Measurements from ENCODE around the gene AP4E1. TPM values are rescaled to one million over a fixed set of nuclear protein-coding genes. Genes with fewer than 3 reads are reported as not detected.

The AP4E1 gene
- total and polyA plus RNA-seq, 2 donors (not counting 3 experiments of a cell fraction or from before 2014, with no cell fraction given), result 1.6 to 9.8 TPM

DNA sequence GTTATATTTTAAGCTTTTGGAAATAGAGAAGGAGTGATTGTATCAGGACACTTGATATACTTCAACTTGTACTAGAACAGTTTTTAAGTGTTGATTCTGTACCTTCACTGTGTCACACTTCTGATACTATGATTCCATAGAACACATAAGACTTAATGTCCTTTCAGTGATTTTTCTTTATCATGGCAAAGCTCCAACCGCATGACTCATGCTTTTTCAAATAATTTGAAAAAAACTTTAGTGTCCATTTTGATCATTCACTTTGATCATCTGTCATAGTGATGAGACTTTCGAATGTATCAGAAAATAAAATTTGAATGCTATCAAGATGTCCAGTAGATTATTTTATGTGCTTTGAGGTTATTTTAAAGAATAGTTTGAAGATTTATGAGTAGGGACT, 32.0 kb downstream of the AP4E1 start:
- POLR2A ChIA-PET, result no interaction called here
- CTCF ChIA-PET, result interaction anchor here (0.8 to 1.0 kb wide), 2 partner anchors 14 to 31 kb away, joined by 3 read pairs; no protein-coding TSS in a partner anchor
- H3K9me1 ChIP-seq (replicated peaks; ENCODE audit: control insufficient read depth, extremely low read depth, insufficient read depth, low read length), result no peaks in the 10 kb centered on the region
- H3K9ac ChIP-seq (replicated peaks; ENCODE audit: extremely low read depth, insufficient read depth, low read length), result no peak overlapping the region
- FAIRE-seq, result no peak
- no peaks in the 10 kb centered on the region for H3K27me3 ChIP-seq (ENCODE audit: control insufficient read depth in 2 of 2, insufficient read depth in 2 of 2, low read length in 2 of 2)
- no peaks in the 10 kb centered on the region for H3K9me3 ChIP-seq (replicated peaks; ENCODE audit: control insufficient read depth, insufficient read depth, low read length)
- TF ChIP-seq FOS (IDR thresholded peaks at IDR 0.05; ENCODE audit: borderline replicate concordance, insufficient read depth, low read length) (peak; percentile 65), GATA2 (IDR thresholded peaks at IDR 0.05; ENCODE audit: insufficient read depth, insufficient read length, low read depth, low read length) (no peak), POLR2AphosphoS5 (IDR thresholded peaks at IDR 0.05; ENCODE audit: insufficient read depth, low read depth, low read length) (no peak), POLR2A (IDR thresholded peaks at IDR 0.05; ENCODE audit: low read depth, low read length) (no peak), JUN (IDR thresholded peaks at IDR 0.05; ENCODE audit: borderline replicate concordance, insufficient read depth, insufficient read length, low read depth) (peak; percentile 47)
- H3K4me1 ChIP-seq (ENCODE audit: control insufficient read depth, extremely low read depth, insufficient read depth, low read length), result peaks cover 6% of the 10 kb centered on the region
- intact Hi-C loops (cut with micrococcal nuclease), result no loop called here
- no TSS peak for BruUV-seq (replicated peaks)
- no peaks in the 10 kb centered on the region for H3K79me2 ChIP-seq (ENCODE audit: control insufficient read depth, insufficient read depth, low read length)
- H3K4me3 ChIP-seq (replicated peaks in 1 of 3; ENCODE audit: insufficient read depth in 1 of 3, low read depth in 1 of 3, low read length in 3 of 3), result no peak overlapping the region
- dilution Hi-C loops (cut with MboI; ENCODE audit: extremely low pct_ligation_motif_present, low sequenced_read_pairs), result no loop called here
- H2AFZ ChIP-seq (ENCODE audit: low read depth, low read length), result no peak overlapping the region
- no peak overlapping the region for H3K27ac ChIP-seq (ENCODE audit: insufficient read depth, low read depth, low read length)
- DNase-seq (ENCODE audit: low read depth, low spot score), result peak; percentile 66
- H3K4me2 ChIP-seq (ENCODE audit: insufficient read depth, low read length), result peak overlapping the region; percentile 21
- peaks cover 2 to 5% of the 10 kb centered on the region in 2 experiments for H3K36me3 ChIP-seq (ENCODE audit: control insufficient read depth in 2 of 2, extremely low read depth in 1 of 2, insufficient read depth in 2 of 2, low read length in 2 of 2)
- H4K20me1 ChIP-seq (replicated peaks; ENCODE audit: control insufficient read depth, extremely low read depth, insufficient read depth, low read length), result no peaks in the 10 kb centered on the region

DNA sequence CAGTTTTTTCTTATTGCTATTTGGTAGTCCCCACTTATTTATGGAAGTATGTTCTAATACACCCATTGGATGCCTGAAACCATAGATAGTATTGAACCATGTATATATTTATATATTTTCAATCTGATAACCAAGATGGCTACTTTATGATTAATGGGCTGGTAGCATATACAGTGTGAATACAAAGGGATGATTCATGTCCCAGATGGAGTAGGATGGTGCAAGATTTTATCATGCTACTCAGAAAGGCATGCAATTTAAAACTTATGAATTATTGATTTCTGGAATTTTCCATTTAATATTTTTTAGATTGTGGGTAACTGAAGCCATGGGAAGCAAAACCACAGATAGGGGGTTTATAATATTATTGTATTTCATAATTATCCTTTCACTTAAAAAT, 35.2 kb downstream of the AP4E1 start:
- Histone ChIP-seq H3K9me1 (replicated peaks; ENCODE audit: control insufficient read depth, extremely low read depth, insufficient read depth, low read length) (no peaks in the 10 kb centered on the region), H3K9ac (replicated peaks; ENCODE audit: extremely low read depth, insufficient read depth, low read length) (no peak overlapping the region), H3K4me2 (ENCODE audit: insufficient read depth, low read length) (no peak overlapping the region), H3K4me3 (replicated peaks in 1 of 3; ENCODE audit: insufficient read depth in 1 of 3, low read depth in 1 of 3, low read length in 3 of 3) (no peak overlapping the region), H3K4me1 (ENCODE audit: control insufficient read depth, extremely low read depth, insufficient read depth, low read length) (peaks cover 10% of the 10 kb centered on the region), H3K36me3 (ENCODE audit: control insufficient read depth in 2 of 2, extremely low read depth in 1 of 2, insufficient read depth in 2 of 2, low read length in 2 of 2) (no peaks in the 10 kb centered on the region), H4K20me1 (replicated peaks; ENCODE audit: control insufficient read depth, extremely low read depth, insufficient read depth, low read length) (no peaks in the 10 kb centered on the region), H3K79me2 (ENCODE audit: control insufficient read depth, insufficient read depth, low read length) (no peaks in the 10 kb centered on the region), H3K9me3 (replicated peaks; ENCODE audit: control insufficient read depth, insufficient read depth, low read length) (no peaks in the 10 kb centered on the region), H2AFZ (ENCODE audit: low read depth, low read length) (no peak overlapping the region), H3K27me3 (ENCODE audit: control insufficient read depth in 2 of 2, insufficient read depth in 2 of 2, low read length in 2 of 2) (no peaks in the 10 kb centered on the region), H3K27ac (ENCODE audit: insufficient read depth, low read depth, low read length) (no peak overlapping the region)
- ChIA-PET POLR2A (no interaction called here), CTCF (interaction anchor here (0.8 kb wide), 1 partner anchor 12 kb away, joined by 3 read pairs; no protein-coding TSS in a partner anchor)
- BruUV-seq (replicated peaks), result no TSS peak
- FAIRE-seq (no peak), DNase-seq (ENCODE audit: low read depth, low spot score) (no peak)
- TF ChIP-seq, protein P1, sequence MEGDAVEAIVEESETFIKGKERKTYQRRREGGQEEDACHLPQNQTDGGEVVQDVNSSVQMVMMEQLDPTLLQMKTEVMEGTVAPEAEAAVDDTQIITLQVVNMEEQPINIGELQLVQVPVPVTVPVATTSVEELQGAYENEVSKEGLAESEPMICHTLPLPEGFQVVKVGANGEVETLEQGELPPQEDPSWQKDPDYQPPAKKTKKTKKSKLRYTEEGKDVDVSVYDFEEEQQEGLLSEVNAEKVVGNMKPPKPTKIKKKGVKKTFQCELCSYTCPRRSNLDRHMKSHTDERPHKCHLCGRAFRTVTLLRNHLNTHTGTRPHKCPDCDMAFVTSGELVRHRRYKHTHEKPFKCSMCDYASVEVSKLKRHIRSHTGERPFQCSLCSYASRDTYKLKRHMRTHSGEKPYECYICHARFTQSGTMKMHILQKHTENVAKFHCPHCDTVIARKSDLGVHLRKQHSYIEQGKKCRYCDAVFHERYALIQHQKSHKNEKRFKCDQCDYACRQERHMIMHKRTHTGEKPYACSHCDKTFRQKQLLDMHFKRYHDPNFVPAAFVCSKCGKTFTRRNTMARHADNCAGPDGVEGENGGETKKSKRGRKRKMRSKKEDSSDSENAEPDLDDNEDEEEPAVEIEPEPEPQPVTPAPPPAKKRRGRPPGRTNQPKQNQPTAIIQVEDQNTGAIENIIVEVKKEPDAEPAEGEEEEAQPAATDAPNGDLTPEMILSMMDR (IDR thresholded peaks at IDR 0.05; ENCODE audit: extremely low read depth in 1 of 2, insufficient read depth in 1 of 2, low read depth in 1 of 2, low read length in 2 of 2), result no peak
- no peak for TF ChIP-seq EZH2 (IDR thresholded peaks at IDR 0.05; ENCODE audit: borderline replicate concordance, low read depth, low read length, severe bottlenecking)
- TF ChIP-seq GATA2 (IDR thresholded peaks at IDR 0.05; ENCODE audit: insufficient read depth, insufficient read length, low read depth, low read length), result no peak
- TF ChIP-seq MYC (IDR thresholded peaks at IDR 0.05; ENCODE audit: low read depth, low read length), result no peak
- TF ChIP-seq FOS (IDR thresholded peaks at IDR 0.05; ENCODE audit: borderline replicate concordance, insufficient read depth, low read length), result peak; percentile 25
- dilution Hi-C loops (cut with MboI; ENCODE audit: extremely low pct_ligation_motif_present, low sequenced_read_pairs), result no loop called here
- intact Hi-C loops (cut with micrococcal nuclease), result no loop called here

Data from endothelial cell of umbilical vein (primary cell).